Activated T-helper 2 cell treated with anti-CD3 and anti-CD28 coated beads, Interferon-gamma antibody, Interleukin-2, Interleukin-4, amounts not matched to agents 10 μg/mL and 5 μg/mL and 100 μg/mL, durations not matched to agents 14 hours and 24 hours and 36 hours (primary cell): ENCODE results near the gene CCDC70. TPM values are rescaled to one million over a fixed set of nuclear protein-coding genes. Genes with fewer than 3 reads are reported as not detected.

Experiments
- DNase-seq: peaks from one replicate; pipeline ENCODE4 v3.0.0; 2021; ENCODE audit warnings: low spot score
- H3K27ac Mint-ChIP-seq: one replicate; pipeline ENCODE4 v1.8.0; 2021; ENCODE audit warnings: mixed read lengths
- H3K27me3 Mint-ChIP-seq: one replicate; pipeline ENCODE4 v1.8.0; 2021; ENCODE audit warnings: low read depth, mixed read lengths
- H3K36me3 Mint-ChIP-seq: one replicate; pipeline ENCODE4 v1.8.0; 2021; ENCODE audit warnings: low read depth, mixed read lengths
- H3K4me1 Mint-ChIP-seq: one replicate; pipeline ENCODE4 v1.8.0; 2021; ENCODE audit warnings: low read depth, mixed read lengths
- H3K4me3 Mint-ChIP-seq: one replicate; pipeline ENCODE4 v1.8.0; 2021; ENCODE audit warnings: low read depth, mild to moderate bottlenecking, moderate library complexity, mixed read lengths
- H3K9me3 Mint-ChIP-seq: one replicate; pipeline ENCODE4 v1.8.0; 2021; ENCODE audit warnings: mixed read lengths
- intact Hi-C: fragments of 100-400 bp; cut with micrococcal nuclease; formaldehyde crosslinking; loops from one replicate; pipeline ENCODE4 v1.15.1; 2023
- total RNA-seq: library from RNA; stranded (reverse); gene quantifications from 2 replicates; pipeline ENCODE4 v1.2.3, GENCODE V29; 2022

The CCDC70 gene
- total RNA-seq, 1 donor from 2014 or later, result not detected

DNA sequence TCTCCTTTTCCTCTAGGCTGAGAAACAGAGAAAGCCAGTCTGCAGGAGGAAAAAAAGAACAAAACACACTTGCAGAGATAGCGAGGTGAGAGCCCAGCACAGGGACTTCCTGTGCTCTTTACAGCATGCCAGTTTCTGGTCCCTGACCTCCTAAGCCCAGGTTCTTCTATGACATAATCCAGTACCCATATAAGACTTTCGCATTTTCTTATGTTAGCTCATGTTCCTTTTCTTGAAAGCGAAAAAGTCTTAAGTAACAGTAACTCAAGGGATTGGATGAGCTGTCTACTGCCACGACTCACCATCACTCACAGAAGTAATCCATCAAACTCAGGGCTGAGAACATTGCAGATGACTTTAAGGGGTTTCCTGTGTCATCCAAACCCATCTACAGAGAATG lies 17.4 kb downstream of the CCDC70 start:
- H3K36me3 Mint-ChIP-seq, result no peaks in the 10 kb centered on the region
- peaks cover 7% of the 10 kb centered on the region for H3K27me3 Mint-ChIP-seq
- H3K27ac Mint-ChIP-seq, result no peak overlapping the region
- intact Hi-C loops, result no loop called here
- peaks cover 6% of the 10 kb centered on the region for H3K9me3 Mint-ChIP-seq
- DNase-seq, result no peak
- no peaks in the 10 kb centered on the region for H3K4me1 Mint-ChIP-seq
- H3K4me3 Mint-ChIP-seq, result no peak overlapping the region

DNA sequence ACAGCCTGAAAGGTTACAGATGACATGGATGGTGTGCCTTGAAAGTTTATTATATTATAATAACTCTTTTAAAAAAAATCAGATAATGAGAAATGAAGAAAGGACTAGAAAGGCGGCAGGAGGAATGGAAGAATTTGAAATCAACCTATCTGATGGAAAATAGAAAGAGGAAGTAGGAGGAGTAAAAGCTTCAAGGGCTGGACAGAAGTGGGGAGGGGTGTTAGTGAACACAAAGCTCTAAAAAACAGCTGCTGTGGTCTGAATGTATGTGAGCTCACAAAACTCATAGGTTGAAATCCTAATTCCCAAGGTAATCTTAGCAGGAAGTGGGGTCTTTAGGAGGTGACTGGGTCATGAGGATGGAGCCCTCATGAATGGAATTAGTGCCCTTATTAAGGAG lies 19.5 kb downstream of the CCDC70 start:
- H3K36me3 Mint-ChIP-seq, result no peaks in the 10 kb centered on the region
- H3K9me3 Mint-ChIP-seq, result peaks cover 6% of the 10 kb centered on the region
- H3K4me3 Mint-ChIP-seq, result no peak overlapping the region

DNA sequence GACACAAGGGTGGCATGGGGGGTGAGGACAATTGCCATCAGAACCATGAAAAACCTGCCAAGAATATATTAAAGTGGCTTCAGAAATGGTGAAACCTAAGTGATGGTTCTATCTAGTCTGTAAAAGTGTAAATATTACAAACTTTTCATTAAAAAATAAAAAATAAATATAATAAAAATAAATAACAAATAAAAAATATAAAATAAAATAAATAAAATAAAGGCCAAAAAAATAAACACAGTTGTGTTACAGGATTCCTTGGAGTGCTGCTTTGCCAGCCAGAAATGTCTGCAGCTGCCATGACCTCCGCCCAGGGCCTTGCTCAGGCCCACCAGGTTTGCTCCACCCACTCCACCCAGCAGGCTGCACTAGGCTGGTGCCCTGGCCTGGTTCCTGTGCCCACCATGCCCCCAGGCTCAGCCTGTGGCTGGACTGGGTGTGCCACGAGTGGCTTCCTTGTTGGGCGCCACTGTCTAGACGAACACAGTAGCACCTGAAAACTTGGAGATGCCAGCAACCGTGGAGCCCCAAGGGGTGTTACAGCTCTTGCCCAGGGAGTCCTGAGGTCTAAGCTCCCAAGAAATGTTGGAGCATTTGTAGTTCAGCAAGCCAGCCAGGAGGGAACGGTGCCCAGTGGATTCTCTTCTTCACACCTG lies 20.9 kb downstream of the CCDC70 start:
- no peak for DNase-seq
- Mint-ChIP-seq H3K4me1 (no peaks in the 10 kb centered on the region), H3K9me3 (peaks cover 6% of the 10 kb centered on the region), H3K4me3 (no peak overlapping the region), H3K36me3 (no peaks in the 10 kb centered on the region), H3K27ac (no peak overlapping the region), H3K27me3 (peaks cover 13% of the 10 kb centered on the region)
- intact Hi-C loops, result no loop called here

More for the DNA sequence above, 19.5 kb downstream of the CCDC70 start:
- no peaks in the 10 kb centered on the region for H3K4me1 Mint-ChIP-seq
- H3K27me3 Mint-ChIP-seq, result peaks cover 12% of the 10 kb centered on the region
- intact Hi-C loops, result no loop called here
- H3K27ac Mint-ChIP-seq, result no peak overlapping the region
- no peak for DNase-seq

DNA sequence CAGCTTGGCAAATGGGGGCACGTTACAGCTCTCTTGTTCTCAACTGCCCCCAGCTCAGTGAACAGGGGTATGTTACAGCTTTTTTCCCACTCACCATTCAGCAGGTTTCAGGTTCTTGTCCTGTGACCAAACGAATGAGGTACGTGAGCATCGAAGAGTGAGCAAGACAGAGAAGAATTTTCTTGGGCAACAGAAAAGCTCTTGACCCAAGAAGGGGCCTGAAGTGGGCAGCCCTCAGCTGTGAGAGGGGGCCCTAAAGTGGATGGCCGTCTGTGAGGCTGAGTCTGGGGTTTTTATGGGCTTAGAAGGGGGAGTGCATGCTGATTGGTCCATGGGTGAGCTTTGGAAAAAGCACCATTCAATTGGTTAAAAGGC lies 21.4 kb downstream of the CCDC70 start:
- no peak overlapping the region for H3K4me3 Mint-ChIP-seq
- peaks cover 6% of the 10 kb centered on the region for H3K9me3 Mint-ChIP-seq
- peaks cover 13% of the 10 kb centered on the region for H3K27me3 Mint-ChIP-seq
- intact Hi-C loops, result no loop called here
- no peak overlapping the region for H3K27ac Mint-ChIP-seq
- no peaks in the 10 kb centered on the region for H3K4me1 Mint-ChIP-seq
- no peak for DNase-seq
- no peaks in the 10 kb centered on the region for H3K36me3 Mint-ChIP-seq

DNA sequence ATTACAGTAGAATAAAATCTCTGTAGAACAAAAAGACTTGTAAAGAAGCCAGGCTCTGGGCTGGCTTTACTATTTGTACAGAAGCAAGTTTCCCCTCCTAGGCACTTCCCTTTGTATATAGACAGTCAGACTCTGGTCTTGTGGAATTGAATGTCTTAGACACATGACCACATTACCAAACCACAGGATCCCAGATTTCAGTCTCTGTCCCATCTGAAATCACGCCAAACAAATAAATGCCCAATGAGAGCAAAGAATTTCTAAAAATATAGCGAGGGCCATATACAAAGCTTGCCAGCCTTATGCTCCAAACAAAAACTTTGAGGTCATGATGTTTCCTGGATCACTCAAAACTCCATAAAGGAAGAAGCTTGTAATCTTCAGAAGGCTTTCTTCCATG lies 23.9 kb downstream of the CCDC70 start:
- Mint-ChIP-seq H3K9me3 (peaks cover 6% of the 10 kb centered on the region), H3K27me3 (peaks cover 15% of the 10 kb centered on the region), H3K36me3 (no peaks in the 10 kb centered on the region), H3K4me1 (no peaks in the 10 kb centered on the region), H3K27ac (no peak overlapping the region), H3K4me3 (no peak overlapping the region)
- intact Hi-C loops, result no loop called here
- no peak for DNase-seq

DNA sequence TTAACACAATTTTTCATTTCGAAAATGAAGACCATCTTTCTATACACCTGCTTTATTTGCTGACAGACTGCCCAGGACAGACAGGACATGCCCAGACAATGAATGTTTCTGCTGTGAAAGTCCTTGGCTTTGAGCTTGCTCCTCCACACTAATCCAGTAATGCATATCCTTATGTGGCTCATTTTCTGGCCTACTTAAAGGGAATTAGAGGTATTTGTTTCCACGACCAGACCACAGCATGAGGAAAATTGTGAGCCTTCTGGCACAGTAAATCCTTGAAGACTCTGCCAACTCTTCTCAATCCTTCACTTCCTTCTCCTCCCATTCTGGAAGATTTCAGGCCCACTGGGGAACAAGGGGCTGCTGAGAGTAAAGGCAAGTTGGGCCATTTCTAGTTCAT lies 25.7 kb downstream of the CCDC70 start:
- DNase-seq, result no peak
- Mint-ChIP-seq H3K36me3 (no peaks in the 10 kb centered on the region), H3K27me3 (peaks cover 16% of the 10 kb centered on the region), H3K4me1 (no peaks in the 10 kb centered on the region), H3K4me3 (no peak overlapping the region), H3K27ac (no peak overlapping the region), H3K9me3 (no peaks in the 10 kb centered on the region)
- intact Hi-C loops, result no loop called here

DNA sequence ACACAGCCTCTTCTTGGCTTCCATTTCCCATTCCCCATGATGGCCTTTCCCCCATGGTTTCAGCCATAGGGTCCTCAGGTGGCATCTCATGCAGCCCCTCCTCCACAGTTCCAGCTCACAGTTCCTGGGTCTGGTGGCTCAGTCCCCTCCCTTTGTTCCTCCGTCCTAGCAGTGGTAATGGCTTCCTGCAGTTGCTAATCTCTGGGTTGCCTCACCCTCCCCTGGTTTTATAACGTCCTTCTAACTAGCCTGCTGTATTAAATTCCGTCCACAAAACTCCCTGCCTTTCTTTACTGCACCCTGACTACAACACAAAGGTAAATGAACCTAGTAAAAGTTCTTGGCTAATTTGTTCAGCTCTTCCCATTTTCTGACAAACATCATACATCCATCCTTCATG lies 30.9 kb downstream of the CCDC70 start:
- H3K9me3 Mint-ChIP-seq, result no peaks in the 10 kb centered on the region
- no peak for DNase-seq

DNA sequence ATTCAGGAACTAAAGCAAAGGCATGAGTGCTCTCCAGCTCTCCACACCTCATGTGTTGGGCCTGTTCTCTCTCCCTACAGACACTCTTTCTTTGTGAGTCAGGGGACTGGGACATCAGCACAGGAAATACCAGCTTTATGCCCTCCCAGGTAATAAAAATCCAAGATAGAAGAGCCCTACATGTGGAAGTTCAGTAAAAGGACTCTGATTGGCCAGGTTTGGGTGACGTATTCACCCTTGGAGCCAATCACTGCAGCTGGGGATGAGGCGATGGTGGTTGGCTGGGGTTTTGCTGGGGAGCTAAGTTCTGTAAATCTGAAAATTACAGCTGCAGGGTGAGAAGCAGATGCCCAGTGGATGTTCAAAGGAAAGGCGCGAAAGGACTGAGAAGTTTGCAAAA lies 32.5 kb downstream of the CCDC70 start:
- intact Hi-C loops, result no loop called here
- Mint-ChIP-seq H3K4me3 (no peak overlapping the region), H3K36me3 (no peaks in the 10 kb centered on the region), H3K27ac (no peak overlapping the region), H3K27me3 (peaks cover 8% of the 10 kb centered on the region), H3K9me3 (no peaks in the 10 kb centered on the region), H3K4me1 (peaks cover 2% of the 10 kb centered on the region)
- DNase-seq, result no peak

More for the DNA sequence above, 30.9 kb downstream of the CCDC70 start:
- intact Hi-C loops, result no loop called here
- Mint-ChIP-seq H3K4me1 (peaks cover 2% of the 10 kb centered on the region), H3K27me3 (peaks cover 8% of the 10 kb centered on the region), H3K4me3 (no peak overlapping the region), H3K36me3 (no peaks in the 10 kb centered on the region), H3K27ac (no peak overlapping the region)

DNA sequence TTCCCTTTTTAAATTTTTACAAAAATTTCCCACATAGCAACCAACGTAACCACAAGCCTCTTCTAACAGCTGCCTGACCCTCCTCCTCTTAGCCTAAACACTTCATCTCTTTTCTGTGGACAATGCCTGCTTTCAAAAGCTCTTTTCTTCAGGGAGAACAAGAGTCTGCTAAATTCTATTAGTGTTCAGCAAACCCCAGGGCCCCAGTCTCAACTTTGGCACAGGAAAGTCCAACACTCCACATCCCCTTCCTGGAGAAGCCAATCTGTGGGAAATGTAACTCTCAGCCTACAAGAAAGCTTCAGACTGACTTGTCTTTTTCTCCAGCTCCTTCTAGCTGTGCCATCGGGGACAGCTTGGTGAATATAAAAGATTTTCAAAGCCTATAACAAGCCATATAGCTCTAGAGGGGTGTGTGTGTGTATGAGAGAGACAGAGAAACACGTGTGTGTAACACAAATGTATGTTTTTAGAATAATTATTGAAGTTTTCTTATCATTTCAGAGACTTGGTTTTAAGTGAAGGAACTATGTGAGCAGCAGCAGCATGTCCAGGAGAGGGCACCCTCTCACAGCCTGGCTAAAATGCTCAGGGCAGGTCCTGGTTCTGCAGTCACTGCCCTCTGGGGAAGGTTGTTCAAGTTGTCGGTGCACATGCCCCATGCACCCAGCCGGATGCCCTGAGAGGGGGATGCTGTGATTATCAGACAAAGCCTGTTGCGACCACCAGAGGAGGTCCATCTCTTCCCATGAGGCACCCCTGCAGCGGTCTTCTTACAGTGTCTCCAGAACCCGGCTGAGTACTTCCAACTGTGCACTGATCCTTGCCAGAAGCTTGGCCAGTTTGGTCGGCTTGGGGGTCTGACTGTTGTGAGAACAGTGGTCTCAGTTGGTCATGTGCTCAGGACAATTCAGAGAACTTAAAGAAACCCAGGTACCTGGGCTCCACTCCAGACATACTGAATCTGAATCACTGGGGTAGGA lies 34.4 kb downstream of the CCDC70 start:
- DNase-seq, result peak; percentile 42
- peaks cover 6% of the 10 kb centered on the region for H3K27me3 Mint-ChIP-seq
- H3K27ac Mint-ChIP-seq, result no peak overlapping the region
- H3K4me3 Mint-ChIP-seq, result no peak overlapping the region
- intact Hi-C loops, result loop anchor here (1.0 kb wide), 1 partner anchor 231 kb away; no protein-coding TSS in a partner anchor
- peaks cover 2% of the 10 kb centered on the region for H3K4me1 Mint-ChIP-seq
- no peaks in the 10 kb centered on the region for H3K9me3 Mint-ChIP-seq
- no peaks in the 10 kb centered on the region for H3K36me3 Mint-ChIP-seq

DNA sequence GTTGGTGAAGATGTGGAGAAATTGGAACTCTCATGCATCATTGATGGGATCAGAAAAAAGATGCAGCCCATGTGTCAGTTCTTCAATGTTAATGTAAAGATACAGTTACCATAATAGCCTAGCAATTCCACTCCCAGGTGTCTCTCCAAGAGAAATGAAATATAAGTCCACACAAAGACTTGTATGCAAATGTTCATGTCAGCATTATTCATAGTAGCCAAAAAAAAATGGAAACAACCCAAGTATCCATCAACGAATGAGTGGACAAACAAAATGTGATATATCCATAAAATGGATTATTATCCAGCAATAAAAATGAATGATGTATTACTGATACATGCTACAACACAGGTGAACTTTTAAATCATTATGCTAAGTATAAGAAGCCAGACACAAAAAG lies 38.7 kb downstream of the CCDC70 start:
- Mint-ChIP-seq H3K27ac (no peak overlapping the region), H3K9me3 (no peaks in the 10 kb centered on the region), H3K4me1 (peaks cover 8% of the 10 kb centered on the region), H3K4me3 (no peak overlapping the region), H3K27me3 (peaks cover 1% of the 10 kb centered on the region), H3K36me3 (no peaks in the 10 kb centered on the region)
- intact Hi-C loops, result loop anchor here (10.0 kb wide), 1 partner anchor 54 kb away; no protein-coding TSS in a partner anchor
- no peak for DNase-seq

DNA sequence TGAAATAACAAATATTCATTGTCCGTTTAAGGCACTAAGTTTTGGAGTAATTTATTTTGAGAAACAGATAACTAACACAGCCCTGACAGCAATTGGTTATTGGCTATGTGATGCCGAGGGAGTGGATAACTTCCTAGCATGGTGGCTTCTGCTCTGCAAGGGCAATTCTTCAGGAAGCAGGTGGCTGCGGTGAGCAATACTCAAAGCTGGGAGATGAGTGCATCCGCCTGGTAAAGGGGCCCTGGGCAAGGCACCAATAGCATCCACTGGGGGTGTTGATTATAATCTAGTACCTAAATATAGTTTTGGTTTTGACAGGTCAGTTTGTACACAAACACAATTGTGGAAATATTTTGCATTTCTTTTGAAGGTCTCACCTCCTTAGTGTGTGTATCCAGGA lies 41.0 kb downstream of the CCDC70 start:
- DNase-seq, result no peak
- Mint-ChIP-seq H3K9me3 (no peaks in the 10 kb centered on the region), H3K4me1 (peaks cover 21% of the 10 kb centered on the region), H3K27me3 (peaks cover 1% of the 10 kb centered on the region), H3K27ac (no peak overlapping the region), H3K4me3 (no peak overlapping the region), H3K36me3 (no peaks in the 10 kb centered on the region)
- intact Hi-C loops, result loop anchor here (10.0 kb wide), 1 partner anchor 52 kb away; no protein-coding TSS in a partner anchor

DNA sequence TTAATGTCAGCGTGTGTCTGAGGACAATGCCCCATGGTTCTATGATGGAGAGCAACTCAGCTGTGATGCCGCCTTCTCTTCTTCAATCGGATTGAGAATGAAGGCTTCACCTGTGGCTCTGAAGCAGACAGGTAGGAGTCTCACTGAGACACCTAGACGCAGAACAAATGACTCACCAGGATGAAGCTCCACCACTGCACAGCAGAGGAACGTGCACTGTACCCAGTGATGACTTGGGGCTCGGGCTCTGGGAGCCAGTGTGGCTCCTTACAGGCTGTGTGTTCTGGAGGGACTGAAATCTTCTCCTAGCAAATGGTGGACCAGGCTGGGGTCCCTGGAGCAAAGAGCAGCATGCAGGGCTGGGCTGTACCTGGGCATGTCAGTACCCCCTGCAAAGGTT lies 44.0 kb downstream of the CCDC70 start:
- Mint-ChIP-seq H3K27ac (no peak overlapping the region), H3K27me3 (peaks cover 1% of the 10 kb centered on the region), H3K4me3 (no peak overlapping the region), H3K36me3 (no peaks in the 10 kb centered on the region), H3K4me1 (peaks cover 41% of the 10 kb centered on the region), H3K9me3 (no peaks in the 10 kb centered on the region)
- no peak for DNase-seq
- intact Hi-C loops, result loop anchor here (5.0 to 10.0 kb wide), 2 partner anchors 49 to 78 kb away; no protein-coding TSS in a partner anchor

DNA sequence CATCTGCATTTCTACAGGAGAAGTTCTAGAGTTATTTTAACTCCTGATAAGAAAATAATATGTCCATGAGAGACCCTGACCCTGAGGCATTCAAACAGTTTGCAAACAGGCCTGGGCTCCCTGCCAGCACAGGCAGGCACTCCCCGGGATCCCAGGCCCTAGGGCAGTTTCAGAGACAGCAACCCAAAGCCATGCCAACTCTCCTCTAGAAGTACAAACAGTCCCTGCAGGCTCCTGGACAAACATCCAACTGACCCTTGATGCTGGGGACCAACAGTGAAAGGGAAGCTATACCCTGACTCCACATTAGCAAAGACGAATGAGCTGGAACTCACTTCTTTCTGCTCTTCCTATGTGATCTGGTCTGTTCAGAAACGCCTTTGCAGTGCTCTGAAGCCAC lies 44.8 kb downstream of the CCDC70 start:
- DNase-seq, result no peak
- Mint-ChIP-seq H3K36me3 (no peaks in the 10 kb centered on the region), H3K27ac (no peak overlapping the region), H3K27me3 (peaks cover 1% of the 10 kb centered on the region), H3K9me3 (no peaks in the 10 kb centered on the region), H3K4me1 (peaks cover 46% of the 10 kb centered on the region), H3K4me3 (no peak overlapping the region)
- intact Hi-C loops, result loop anchor here (5.0 to 10.0 kb wide), 2 partner anchors 48 to 79 kb away; no protein-coding TSS in a partner anchor
